Panc1 (cell line): ENCODE results near the gene B4GALT3. TPM values are rescaled to one million over a fixed set of nuclear protein-coding genes. Genes with fewer than 3 reads are reported as not detected.

Source experiments
- ATAC-seq: fragments of 200-7000 bp; cut with Tn5 transposase; 2 replicates; pipeline ENCODE4 v1.9.1; 2020; ENCODE audit warnings: mild to moderate bottlenecking, moderate library complexity
- BruUV-seq: library from RNA; stranded (reverse); fragments of 400-500 nt; replicated peaks from 2 replicates; lab custom pipeline; 2021; lab: Mats Ljungman, UMichigan
- CTCF ChIA-PET: fragments of 300-600 bp; sonication (Branson Sonifier 250); formaldehyde crosslinking; loops from one replicate; lab custom pipeline; 2022; ENCODE audit warnings: antibody characterized with exemption; lab: Charles Lee
- POLR2A ChIA-PET: fragments of 300-600 bp; sonication (Branson Sonifier 250); formaldehyde crosslinking; loops from one replicate; lab custom pipeline; 2022; ENCODE audit warnings: antibody characterized with exemption; lab: Charles Lee
- DNase-seq: peaks from one replicate; pipeline ENCODE4 v3.0.0-alpha.2; 2010; ENCODE audit warnings: low read depth, low spot score
- H3K27ac ChIP-seq: 2 replicates; pipeline ENCODE4 v1.5.1; 2011; ENCODE audit warnings: mild to moderate bottlenecking, low read length, inconsistent platforms
- H3K27me3 ChIP-seq: fragments of 200-500 bp; sonication (Bioruptor generic); 2 replicates; pipeline ENCODE4 v1.6.0; 2014; ENCODE audit warnings: low read length, inconsistent platforms; ENCODE audit not compliant: control insufficient read depth, insufficient read depth
- H3K36me3 ChIP-seq: fragments of 200-500 bp; sonication (Bioruptor generic); 2 replicates; pipeline ENCODE4 v1.5.1; 2014; ENCODE audit warnings: inconsistent platforms, mild to moderate bottlenecking, low read length, moderate library complexity; ENCODE audit not compliant: control insufficient read depth, insufficient read depth
- H3K4me1 ChIP-seq: 2 replicates; pipeline ENCODE4 v1.5.1; 2011; ENCODE audit warnings: inconsistent platforms, mild to moderate bottlenecking, low read length, moderate library complexity; ENCODE audit not compliant: control insufficient read depth, insufficient read depth
- H3K4me3 ChIP-seq, 2 experiments: 2 replicates each; pipeline ENCODE4 v1.5.1; 2011 to 2012; ENCODE audit warnings: low read depth in 2 of 2, low read length in 2 of 2, mild to moderate bottlenecking in 2 of 2, inconsistent platforms in 1 of 2, moderate library complexity in 1 of 2
- H3K9me3 ChIP-seq: fragments of 200-500 bp; sonication (Bioruptor generic); 2 replicates; pipeline ENCODE4 v1.5.1; 2014; ENCODE audit warnings: low read depth, mild to moderate bottlenecking, inconsistent platforms, low read length, moderate library complexity; ENCODE audit not compliant: control insufficient read depth, insufficient read depth
- CTCF ChIP-seq: fragments of 450-650 bp; IDR thresholded peaks from 2 replicates; pipeline ENCODE4 v1.5.1; 2017; ENCODE audit warnings: mild to moderate bottlenecking
- POLR2AphosphoS5 ChIP-seq: IDR thresholded peaks from 2 replicates; pipeline ENCODE4 v1.6.1; 2012; ENCODE audit warnings: mild to moderate bottlenecking, low read depth, low read length, moderate library complexity
- REST ChIP-seq, 2 experiments: IDR thresholded peaks; 2 replicates each; pipeline ENCODE4 v1.6.1; 2011 to 2012; ENCODE audit warnings: low read depth in 2 of 2, control low read depth in 1 of 2, low read length in 1 of 2, mild to moderate bottlenecking in 1 of 2, moderate library complexity in 1 of 2; ENCODE audit not compliant: insufficient read depth in 1 of 2
- SIN3A ChIP-seq: IDR thresholded peaks from 2 replicates; pipeline ENCODE4 v1.6.1; 2012; ENCODE audit warnings: low read depth, mild to moderate bottlenecking, low read length, moderate library complexity, borderline replicate concordance; ENCODE audit not compliant: insufficient read depth
- TCF7L2 ChIP-seq: IDR thresholded peaks from 2 replicates; pipeline ENCODE4 v1.6.1; 2011; ENCODE audit warnings: mild to moderate bottlenecking, low read depth, low read length, inconsistent platforms
- in situ Hi-C: cut with HindIII; loops from 2 replicates; pipeline ENCODE4 v1.10.0; 2016; ENCODE audit warnings: low sequenced_read_pairs, low pct_unique_long_range_greater_than_20kb
- intact Hi-C: fragments of 100-400 bp; cut with micrococcal nuclease; formaldehyde crosslinking; loops from one replicate; pipeline ENCODE4 v1.10.0; 2022; ENCODE audit not compliant: unreplicated experiment
- total RNA-seq: library from RNA; stranded (reverse); gene quantifications from one replicate; pipeline ENCODE4 v1.2.1, GENCODE V29; 2021; ENCODE audit not compliant: unreplicated experiment

The B4GALT3 gene
- total RNA-seq, 1 experiment from 2014 or later = 28.6 TPM

DNA sequence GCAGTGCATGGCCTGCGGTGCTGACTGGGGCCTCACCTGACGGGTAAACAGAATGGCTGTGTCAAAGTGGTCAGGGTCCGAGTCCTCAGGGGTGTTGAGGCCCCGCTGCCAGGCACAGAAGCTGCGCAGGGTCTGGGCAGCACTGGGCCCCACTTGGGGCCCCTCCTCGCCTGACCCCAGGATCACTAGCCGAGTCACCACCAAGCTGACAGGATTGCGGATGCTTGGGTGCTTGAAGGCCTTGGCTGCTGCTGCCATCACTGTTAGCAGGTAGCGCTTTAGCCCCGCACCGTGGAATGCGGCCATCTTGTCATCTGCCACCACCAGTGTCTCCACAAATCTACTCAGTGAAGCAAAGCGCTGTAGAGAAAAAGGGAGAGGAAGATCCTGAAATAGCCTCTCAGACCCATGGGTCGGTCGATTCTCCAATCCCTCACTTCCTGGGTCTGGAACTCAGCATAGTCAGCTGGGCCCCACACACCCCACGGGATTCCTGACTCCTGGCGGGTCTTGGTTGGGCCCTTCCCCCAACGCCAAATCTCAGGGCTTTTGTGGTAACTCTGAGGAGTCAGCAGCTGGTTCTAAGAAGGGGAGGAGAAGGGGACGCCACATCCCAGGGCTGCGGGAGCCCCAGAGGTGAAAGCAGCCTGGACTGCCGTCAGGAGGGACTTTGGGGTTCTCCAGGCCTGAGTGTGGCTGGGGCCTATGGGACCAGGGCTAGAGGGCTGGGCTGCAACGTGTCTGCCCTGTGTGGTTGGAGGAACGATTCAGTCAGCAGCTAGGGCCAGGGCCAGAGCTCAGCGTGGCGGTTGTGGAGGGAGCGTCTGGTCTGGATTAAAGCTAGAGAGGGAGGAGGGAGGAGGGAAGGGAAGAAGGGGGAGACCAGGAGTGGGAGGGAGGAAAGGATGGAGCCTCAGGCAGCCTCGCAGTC, 19.5 kb upstream of the B4GALT3 start:
- in situ Hi-C loops = no loop called here

DNA sequence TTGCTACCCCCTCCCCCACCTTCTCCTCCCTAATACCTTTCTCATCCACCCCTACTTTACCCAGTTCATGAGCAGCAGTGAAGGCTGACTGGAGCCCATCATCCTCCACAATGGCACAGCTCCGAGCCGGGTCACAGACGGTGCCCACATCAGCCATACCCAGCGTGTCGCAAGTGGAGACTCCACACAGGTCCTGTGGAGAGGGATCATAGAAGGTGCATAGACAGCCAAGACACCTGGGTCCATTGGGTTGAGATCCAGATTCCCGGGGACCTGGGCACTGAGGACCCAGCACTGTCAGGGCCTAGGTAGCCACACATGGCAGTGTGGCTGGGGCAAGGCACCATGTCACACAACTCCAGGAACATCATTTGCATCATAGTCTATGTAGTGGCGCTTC, 18.8 kb upstream of the B4GALT3 start:
- intact Hi-C loops = no loop called here
- H3K4me1 ChIP-seq = peaks cover 31% of the 10 kb centered on the region
- no TSS peak for BruUV-seq
- CTCF ChIA-PET = no interaction called here
- TF ChIP-seq TCF7L2 = no peak
- no peak for TF ChIP-seq CTCF
- no peak for TF ChIP-seq REST (IDR thresholded peaks at IDR 0.05; ENCODE audit: insufficient read depth in 1 of 2, low read depth in 2 of 2, low read length in 1 of 2)
- no peak for TF ChIP-seq SIN3A
- TF ChIP-seq POLR2AphosphoS5 = no peak
- no peak overlapping the region for H3K4me3 ChIP-seq
- no peaks in the 10 kb centered on the region for H3K27me3 ChIP-seq
- H3K9me3 ChIP-seq = no peaks in the 10 kb centered on the region
- POLR2A ChIA-PET = no interaction called here
- DNase-seq (no peak), ATAC-seq (no peak)
- in situ Hi-C loops = no loop called here
- H3K36me3 ChIP-seq = no peaks in the 10 kb centered on the region
- no peak overlapping the region for H3K27ac ChIP-seq

More for the DNA sequence above, 19.5 kb upstream of the B4GALT3 start:
- peaks cover 38% of the 10 kb centered on the region for H3K4me1 ChIP-seq
- no peaks in the 10 kb centered on the region for H3K36me3 ChIP-seq
- ChIA-PET CTCF (no interaction called here), POLR2A (interaction anchor here (0.6 kb wide), 1 partner anchor 11 kb away, joined by 3 read pairs; no protein-coding TSS in a partner anchor)
- H3K27me3 ChIP-seq = no peaks in the 10 kb centered on the region
- DNase-seq (no peak), ATAC-seq (no peak)
- TF ChIP-seq TCF7L2 = no peak
- no peaks in the 10 kb centered on the region for H3K9me3 ChIP-seq
- H3K27ac ChIP-seq = no peak overlapping the region
- no peak overlapping the region; a peak in 1 of 4 replicates for H3K4me3 ChIP-seq
- no TSS peak for BruUV-seq
- intact Hi-C loops = no loop called here

DNA sequence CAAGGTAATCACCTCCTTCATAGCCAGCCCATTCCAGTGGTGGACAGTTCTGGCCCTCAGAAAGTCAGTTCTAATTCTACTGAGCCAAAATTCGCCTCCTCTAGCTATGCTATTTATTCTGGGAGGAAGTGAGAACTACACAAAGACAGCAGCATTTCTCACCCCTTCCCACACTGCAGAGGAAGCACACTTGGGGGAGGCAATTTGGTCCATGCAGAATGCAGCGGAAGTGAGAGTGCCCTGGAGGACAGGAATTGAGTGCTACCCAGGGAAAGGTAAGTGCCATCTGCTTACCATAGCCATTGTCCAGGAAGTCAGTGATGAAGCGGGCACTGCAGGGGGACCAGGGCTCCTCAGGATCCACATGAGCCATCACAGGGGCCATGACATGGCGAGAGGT, 17.9 kb upstream of the B4GALT3 start:
- intact Hi-C loops = no loop called here
- Histone ChIP-seq H3K4me1 (peaks cover 23% of the 10 kb centered on the region), H3K9me3 (no peaks in the 10 kb centered on the region), H3K27ac (no peak overlapping the region), H3K27me3 (no peaks in the 10 kb centered on the region), H3K36me3 (no peaks in the 10 kb centered on the region), H3K4me3 (no peak overlapping the region)
- no TSS peak for BruUV-seq
- CTCF ChIA-PET = no interaction called here
- ATAC-seq (no peak), DNase-seq (no peak)
- TF ChIP-seq SIN3A = no peak
- in situ Hi-C loops = no loop called here
- POLR2A ChIA-PET = no interaction called here
